Epithelial cell of umbilical artery (primary cell): Measurements from ENCODE around the gene DCAF17. TPM values are rescaled to one million over a fixed set of nuclear protein-coding genes. Genes with fewer than 3 reads are reported as not detected.

ENCODE experiments used
- total RNA-seq: library from RNA; depleted of rRNA; stranded (reverse); fragments of >200 nt; gene quantifications from 2 replicates; pipeline ENCODE4 v1.2.3, GENCODE V29; 2014

Gene DCAF17, protein sequence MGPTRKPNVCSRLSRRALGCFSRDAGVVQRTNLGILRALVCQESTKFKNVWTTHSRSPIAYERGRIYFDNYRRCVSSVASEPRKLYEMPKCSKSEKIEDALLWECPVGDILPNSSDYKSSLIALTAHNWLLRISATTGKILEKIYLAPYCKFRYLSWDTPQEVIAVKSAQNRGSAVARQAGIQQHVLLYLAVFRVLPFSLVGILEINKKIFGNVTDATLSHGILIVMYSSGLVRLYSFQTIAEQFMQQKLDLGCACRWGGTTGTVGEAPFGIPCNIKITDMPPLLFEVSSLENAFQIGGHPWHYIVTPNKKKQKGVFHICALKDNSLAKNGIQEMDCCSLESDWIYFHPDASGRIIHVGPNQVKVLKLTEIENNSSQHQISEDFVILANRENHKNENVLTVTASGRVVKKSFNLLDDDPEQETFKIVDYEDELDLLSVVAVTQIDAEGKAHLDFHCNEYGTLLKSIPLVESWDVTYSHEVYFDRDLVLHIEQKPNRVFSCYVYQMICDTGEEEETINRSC
- total RNA-seq = 14.0 and 18.4 TPM in 2 replicates

DNA sequence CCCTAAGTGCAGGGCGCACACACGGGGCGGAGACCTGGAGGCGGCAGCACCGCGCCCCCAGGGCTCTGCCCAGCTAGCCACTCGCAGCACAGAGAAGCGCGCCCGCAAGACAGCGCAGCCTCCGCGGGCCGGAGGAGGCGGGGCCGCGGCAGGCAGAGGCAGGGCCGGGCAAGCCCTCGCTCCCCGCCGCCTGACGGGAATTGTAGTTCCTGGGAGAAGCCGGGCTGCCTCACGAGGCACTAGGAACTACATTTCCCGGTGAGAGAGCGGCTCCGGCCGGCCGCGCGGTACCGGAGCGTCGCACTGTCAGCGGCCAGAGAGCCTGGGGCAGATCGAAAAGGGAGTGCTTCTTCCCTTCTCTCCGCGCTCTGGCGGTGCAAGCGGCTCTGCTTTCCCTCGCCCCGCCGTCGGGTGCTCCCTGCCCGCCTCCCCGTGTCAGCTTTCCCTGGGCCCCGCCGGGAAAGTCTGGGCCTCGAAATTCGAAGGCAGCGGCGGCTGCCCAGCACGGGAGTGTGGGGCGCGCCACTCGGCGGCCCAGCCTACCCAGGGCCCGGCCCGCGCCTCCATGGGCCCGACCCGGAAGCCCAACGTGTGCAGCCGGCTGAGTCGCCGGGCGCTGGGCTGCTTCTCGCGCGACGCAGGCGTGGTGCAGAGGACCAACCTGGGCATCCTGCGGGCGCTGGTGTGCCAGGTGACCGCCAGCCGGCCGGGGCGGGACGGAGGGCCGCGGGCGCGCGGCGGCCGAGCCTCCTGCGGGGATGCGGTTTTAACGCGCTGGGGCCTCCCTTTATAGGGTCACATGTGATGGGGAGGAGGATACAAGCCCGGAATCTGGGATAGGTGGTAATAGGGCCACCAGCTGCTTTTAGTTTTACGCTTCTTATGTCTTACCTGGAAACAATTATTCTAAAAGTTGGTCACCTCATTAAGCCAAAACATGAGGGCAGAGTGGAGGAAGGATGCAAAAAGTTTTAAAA lies at the start of gene DCAF17:
Gene DCAF17, plus strand, starts transcription at position 214 of the 977 bp plus-strand sequence. Its CDS starts 352 bp downstream, at position 566.

DNA sequence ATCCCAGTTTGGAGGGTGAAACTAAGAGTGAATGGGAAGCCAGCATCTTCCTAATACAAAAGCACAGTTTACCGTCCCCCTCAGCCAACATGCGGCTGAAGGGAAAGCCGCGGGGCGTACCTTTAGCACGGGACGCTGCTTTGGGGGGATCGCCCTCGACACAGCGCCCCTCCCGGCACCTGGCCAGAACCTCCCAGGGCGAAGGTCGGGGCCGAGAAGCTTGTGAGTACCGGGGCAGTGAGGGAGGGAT lies 338 bp upstream of the DCAF17 start, which contains the start of gene METTL8:
Gene METTL8, minus strand, starts transcription at position 228 of the 250 bp plus-strand sequence. CDS start 41,805 bp downstream, outside the sequence.

DNA sequence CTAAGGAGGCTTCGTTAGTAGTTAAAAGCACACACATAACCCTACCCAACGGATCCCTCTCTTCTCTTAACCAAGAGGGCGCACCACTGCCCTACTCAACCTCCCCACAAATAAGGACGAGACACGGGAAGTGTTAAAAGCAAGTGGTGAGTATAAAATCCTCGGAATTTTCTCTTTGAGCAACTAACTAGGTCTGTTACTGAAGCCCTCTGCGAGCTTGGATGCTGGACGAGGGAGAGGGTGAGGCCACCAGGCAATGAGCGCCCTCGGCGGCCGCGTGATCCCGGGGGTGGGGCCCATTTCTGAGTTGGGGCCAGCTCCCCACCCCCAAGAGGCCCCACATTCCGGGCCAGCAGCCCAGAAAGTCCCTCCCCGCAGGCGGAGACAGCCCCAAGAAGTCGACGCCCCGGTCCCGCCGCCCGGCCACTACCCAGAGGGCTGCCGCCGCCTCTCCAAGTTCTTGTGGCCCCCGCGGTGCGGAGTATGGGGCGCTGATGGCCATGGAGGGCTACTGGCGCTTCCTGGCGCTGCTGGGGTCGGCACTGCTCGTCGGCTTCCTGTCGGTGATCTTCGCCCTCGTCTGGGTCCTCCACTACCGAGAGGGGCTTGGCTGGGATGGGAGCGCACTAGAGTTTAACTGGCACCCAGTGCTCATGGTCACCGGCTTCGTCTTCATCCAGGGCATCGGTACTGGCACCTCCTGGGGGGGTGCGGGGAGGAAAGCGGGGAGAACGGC lies 88.2 kb downstream of the DCAF17 start, which contains the start of gene CYBRD1:
Gene CYBRD1, plus strand, starts transcription at position 423 of the 736 bp plus-strand sequence. Its CDS starts 72 bp downstream, at position 495.

Other genes starting within 250 kb of the DCAF17 start
- 23.7 and 38.0 TPM in 2 replicates for gene METTL8, start 236 bp upstream of the DCAF17 start, total RNA-seq
- gene CYBRD1, start 88.2 kb downstream of the DCAF17 start, total RNA-seq = 14.0 and 31.9 TPM in 2 replicates